Measurements from ENCODE around the gene FDXR.

DNA sequence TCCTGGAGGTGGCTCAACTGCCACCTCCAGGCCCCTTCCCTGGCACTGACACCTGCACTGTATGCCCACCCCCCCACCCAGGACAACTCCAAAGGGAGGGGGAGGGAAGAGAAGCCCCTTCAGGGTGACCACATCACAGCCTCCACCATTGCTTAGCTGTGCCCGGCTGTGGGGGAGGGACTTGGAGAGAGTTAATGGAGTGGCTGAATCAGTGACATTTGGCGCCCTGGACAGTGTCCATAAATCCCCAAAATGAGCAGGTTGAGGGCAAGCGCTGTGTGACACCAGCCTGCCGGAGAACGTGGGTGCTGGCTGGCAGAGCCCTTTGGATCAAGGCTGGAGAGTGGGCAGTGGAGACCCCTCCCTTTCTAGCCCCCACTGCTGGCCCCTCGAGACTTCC is 49.4 kb upstream of the FDXR start:
- TF ChIP-seq, protein P1, sequence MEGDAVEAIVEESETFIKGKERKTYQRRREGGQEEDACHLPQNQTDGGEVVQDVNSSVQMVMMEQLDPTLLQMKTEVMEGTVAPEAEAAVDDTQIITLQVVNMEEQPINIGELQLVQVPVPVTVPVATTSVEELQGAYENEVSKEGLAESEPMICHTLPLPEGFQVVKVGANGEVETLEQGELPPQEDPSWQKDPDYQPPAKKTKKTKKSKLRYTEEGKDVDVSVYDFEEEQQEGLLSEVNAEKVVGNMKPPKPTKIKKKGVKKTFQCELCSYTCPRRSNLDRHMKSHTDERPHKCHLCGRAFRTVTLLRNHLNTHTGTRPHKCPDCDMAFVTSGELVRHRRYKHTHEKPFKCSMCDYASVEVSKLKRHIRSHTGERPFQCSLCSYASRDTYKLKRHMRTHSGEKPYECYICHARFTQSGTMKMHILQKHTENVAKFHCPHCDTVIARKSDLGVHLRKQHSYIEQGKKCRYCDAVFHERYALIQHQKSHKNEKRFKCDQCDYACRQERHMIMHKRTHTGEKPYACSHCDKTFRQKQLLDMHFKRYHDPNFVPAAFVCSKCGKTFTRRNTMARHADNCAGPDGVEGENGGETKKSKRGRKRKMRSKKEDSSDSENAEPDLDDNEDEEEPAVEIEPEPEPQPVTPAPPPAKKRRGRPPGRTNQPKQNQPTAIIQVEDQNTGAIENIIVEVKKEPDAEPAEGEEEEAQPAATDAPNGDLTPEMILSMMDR (IDR thresholded peaks at IDR 0.05): no peak
- TF ChIP-seq POLR2A (IDR thresholded peaks at IDR 0.05): no peak

Data from right lobe of liver (tissue), 4 donors.